ENCODE measurements around the gene GRM3. TPM values are rescaled to one million over a fixed set of nuclear protein-coding genes. Genes with fewer than 3 reads are reported as not detected.

Gene GRM3
- total RNA-seq, 1 experiment from 2014 or later, result not detected

- no peak overlapping the region for H3K27ac Mint-ChIP-seq (ENCODE audit: unreplicated experiment)
- CTCF ChIA-PET, result no interaction called here
- BruUV-seq (replicated peaks), result no TSS peak
- no peak for TF ChIP-seq CTCF (IDR thresholded peaks at IDR 0.05; ENCODE audit: unreplicated experiment)
- DNase-seq, result no peak
- H3K4me3 Mint-ChIP-seq (ENCODE audit: low read depth, unreplicated experiment), result no peak overlapping the region
- intact Hi-C loops (cut with micrococcal nuclease; ENCODE audit: unreplicated experiment), result no loop called here
- H3K36me3 Mint-ChIP-seq (ENCODE audit: insufficient read depth, unreplicated experiment), result no peaks in the 10 kb centered on the region
- H3K27me3 Mint-ChIP-seq (ENCODE audit: unreplicated experiment), result peaks cover 27% of the 10 kb centered on the region
- no peaks in the 10 kb centered on the region for H3K9me3 Mint-ChIP-seq (ENCODE audit: low read depth, unreplicated experiment)
- no peaks in the 10 kb centered on the region for H3K4me1 Mint-ChIP-seq (ENCODE audit: low read depth, unreplicated experiment)
Measured at GRCh38 chr7:86668315-86668714, 24.6 kb downstream of the GRM3 start.

GRCh38 chr7:86687831-86688230 lies 44.1 kb downstream of the GRM3 start:
- Mint-ChIP-seq H3K27ac (ENCODE audit: unreplicated experiment) (no peak overlapping the region), H3K4me1 (ENCODE audit: low read depth, unreplicated experiment) (no peaks in the 10 kb centered on the region), H3K4me3 (ENCODE audit: low read depth, unreplicated experiment) (no peak overlapping the region), H3K36me3 (ENCODE audit: insufficient read depth, unreplicated experiment) (no peaks in the 10 kb centered on the region), H3K27me3 (ENCODE audit: unreplicated experiment) (peaks cover 8% of the 10 kb centered on the region), H3K9me3 (ENCODE audit: low read depth, unreplicated experiment) (no peaks in the 10 kb centered on the region)
- no peak for DNase-seq
- intact Hi-C loops (cut with micrococcal nuclease; ENCODE audit: unreplicated experiment), result no loop called here
- no TSS peak for BruUV-seq (replicated peaks)
- no peak for TF ChIP-seq CTCF (IDR thresholded peaks at IDR 0.05; ENCODE audit: unreplicated experiment)
- CTCF ChIA-PET, result no interaction called here

GRCh38 chr7:86689363-86689762 lies 45.7 kb downstream of the GRM3 start:
- no peaks in the 10 kb centered on the region for H3K36me3 Mint-ChIP-seq (ENCODE audit: insufficient read depth, unreplicated experiment)
- DNase-seq, result no peak
- BruUV-seq (replicated peaks), result no TSS peak
- H3K4me3 Mint-ChIP-seq (ENCODE audit: low read depth, unreplicated experiment), result no peak overlapping the region
- no peak overlapping the region for H3K27ac Mint-ChIP-seq (ENCODE audit: unreplicated experiment)
- intact Hi-C loops (cut with micrococcal nuclease; ENCODE audit: unreplicated experiment), result no loop called here
- no peaks in the 10 kb centered on the region for H3K4me1 Mint-ChIP-seq (ENCODE audit: low read depth, unreplicated experiment)
- no peak for TF ChIP-seq CTCF (IDR thresholded peaks at IDR 0.05; ENCODE audit: unreplicated experiment)
- H3K9me3 Mint-ChIP-seq (ENCODE audit: low read depth, unreplicated experiment), result no peaks in the 10 kb centered on the region
- no peaks in the 10 kb centered on the region for H3K27me3 Mint-ChIP-seq (ENCODE audit: unreplicated experiment)
- CTCF ChIA-PET, result no interaction called here

GRCh38 chr7:86692755-86693154 lies 49.0 kb downstream of the GRM3 start:
- Mint-ChIP-seq H3K4me3 (ENCODE audit: low read depth, unreplicated experiment) (no peak overlapping the region), H3K9me3 (ENCODE audit: low read depth, unreplicated experiment) (no peaks in the 10 kb centered on the region), H3K27ac (ENCODE audit: unreplicated experiment) (no peak overlapping the region), H3K4me1 (ENCODE audit: low read depth, unreplicated experiment) (no peaks in the 10 kb centered on the region), H3K27me3 (ENCODE audit: unreplicated experiment) (peaks cover 11% of the 10 kb centered on the region), H3K36me3 (ENCODE audit: insufficient read depth, unreplicated experiment) (no peaks in the 10 kb centered on the region)
- DNase-seq, result no peak
- TF ChIP-seq CTCF (IDR thresholded peaks at IDR 0.05; ENCODE audit: unreplicated experiment), result no peak
- CTCF ChIA-PET, result no interaction called here
- BruUV-seq (replicated peaks), result no TSS peak
- intact Hi-C loops (cut with micrococcal nuclease; ENCODE audit: unreplicated experiment), result no loop called here

- Mint-ChIP-seq H3K27me3 (ENCODE audit: unreplicated experiment) (no peaks in the 10 kb centered on the region), H3K27ac (ENCODE audit: unreplicated experiment) (no peak overlapping the region), H3K4me3 (ENCODE audit: low read depth, unreplicated experiment) (no peak overlapping the region), H3K4me1 (ENCODE audit: low read depth, unreplicated experiment) (no peaks in the 10 kb centered on the region), H3K36me3 (ENCODE audit: insufficient read depth, unreplicated experiment) (no peaks in the 10 kb centered on the region), H3K9me3 (ENCODE audit: low read depth, unreplicated experiment) (no peaks in the 10 kb centered on the region)
- no peak for TF ChIP-seq CTCF (IDR thresholded peaks at IDR 0.05; ENCODE audit: unreplicated experiment)
- BruUV-seq (replicated peaks), result no TSS peak
- intact Hi-C loops (cut with micrococcal nuclease; ENCODE audit: unreplicated experiment), result no loop called here
- no peak for DNase-seq
- CTCF ChIA-PET, result no interaction called here
Measured at GRCh38 chr7:86706406-86706805, 62.7 kb downstream of the GRM3 start.

All from Calu3 (cell line).